A549 (cell line): ENCODE measurements around the gene OMP. TPM values are rescaled to one million over a fixed set of nuclear protein-coding genes. Genes with fewer than 3 reads are reported as not detected.

ENCODE experiments used
- ATAC-seq, 2 experiments: fragments of 200-7000 bp in 1 of 2; fragments of >200 bp in 1 of 2; cut with Nextera tagmentation in 1 of 2; cut with Tn5 transposase in 1 of 2; 3 replicates each; pipeline versions ENCODE4 v1.8.0 to v1.9.1; 2018 to 2020; ENCODE audit warnings: mild to moderate bottlenecking in 1 of 2, moderate library complexity in 1 of 2
- CTCF ChIA-PET: fragments of 300-600 bp; sonication (Branson Sonifier 250); formaldehyde crosslinking; extraction: SDS; loops from one replicate; lab custom pipeline; 2021; ENCODE audit warnings: antibody characterized with exemption, inconsistent platforms; lab: Yijun Ruan, JAX
- POLR2A ChIA-PET: fragments of 350-600 bp; formaldehyde crosslinking; extraction: SDS; loops from one replicate; lab custom pipeline; 2021; ENCODE audit warnings: antibody characterized with exemption, inconsistent platforms; lab: Yijun Ruan, JAX
- DNase-seq, 2 experiments: peaks; one replicate each; pipeline versions ENCODE4 v3.0.0 to v3.0.0-alpha.2; 2011 to 2016; ENCODE audit warnings: low read depth in 1 of 2, low spot score in 1 of 2
- FAIRE-seq: peaks from 2 replicates; lab custom pipeline; 2011; peaks lifted over from hg19 to GRCh38; lab: Jason Lieb, UNC
- H3K27ac ChIP-seq, 2 experiments: fragments of >200 bp; sonication (Bioruptor Twin); formaldehyde crosslinking; 3 replicates each; pipeline ENCODE4 v1.5.1; 2016 to 2017
- H3K4me1 ChIP-seq: fragments of >200 bp; sonication (Bioruptor Twin); formaldehyde crosslinking; 3 replicates; pipeline ENCODE4 v1.6.1; 2016
- H3K4me2 ChIP-seq: fragments of >200 bp; sonication (Bioruptor Twin); formaldehyde crosslinking; 3 replicates; pipeline ENCODE4 v1.6.1; 2016
- H3K4me3 ChIP-seq: fragments of >200 bp; sonication (Bioruptor Twin); formaldehyde crosslinking; 3 replicates; pipeline ENCODE4 v1.5.1; 2016
- H3K9me3 ChIP-seq: fragments of >200 bp; sonication (Bioruptor Twin); formaldehyde crosslinking; 3 replicates; pipeline ENCODE4 v1.6.1; 2016
- BHLHE40 ChIP-seq: IDR thresholded peaks from 2 replicates; pipeline ENCODE4 v1.6.1; 2012; ENCODE audit warnings: low read depth, low read length, inconsistent platforms
- CEBPB ChIP-seq, 2 experiments: fragments of >200 bp in 1 of 2; sonication (Bioruptor Twin) in 1 of 2; formaldehyde crosslinking in 1 of 2; IDR thresholded peaks; 2 replicates each; pipeline ENCODE4 v1.6.1; 2012 to 2016
- FOSL2 ChIP-seq, 2 experiments: fragments of 450-650 bp in 1 of 2; fragments of >200 bp in 1 of 2; sonication (Bioruptor Twin) in 1 of 2; formaldehyde crosslinking; IDR thresholded peaks; 2 replicates each; pipeline versions ENCODE4 v1.5.0 to v1.6.1; 2016 to 2020; ENCODE audit warnings: mild to moderate bottlenecking in 1 of 2, moderate library complexity in 1 of 2
- HEYL ChIP-seq: fragments of 250-450 bp; sonication (Bioruptor Pico); IDR thresholded peaks from 2 replicates; pipeline ENCODE4 v1.8.0; 2021; ENCODE audit warnings: mild to moderate bottlenecking, moderate library complexity
- HMGXB4 ChIP-seq: fragments of 250-450 bp; sonication (Bioruptor Pico); IDR thresholded peaks from 2 replicates; pipeline ENCODE4 v1.5.0; 2021; ENCODE audit warnings: mild to moderate bottlenecking, moderate library complexity, borderline replicate concordance
- HOXA7 ChIP-seq: fragments of 250-450 bp; sonication (Bioruptor Pico); IDR thresholded peaks from 2 replicates; pipeline ENCODE4 v1.5.0; 2020; ENCODE audit warnings: mild to moderate bottlenecking, moderate library complexity
- MAFK ChIP-seq: fragments of 450-650 bp; IDR thresholded peaks from 2 replicates; pipeline ENCODE4 v1.6.1; 2014; ENCODE audit not compliant: partially characterized antibody
- MAZ ChIP-seq: fragments of 150-350 bp; IDR thresholded peaks from 2 replicates; pipeline ENCODE4 v1.6.1; 2014; ENCODE audit warnings: antibody characterized with exemption, low read depth, low read length, borderline replicate concordance
- NFE2L2 ChIP-seq: fragments of 150-350 bp; conservative IDR thresholded peaks from 2 replicates; pipeline ENCODE4 v1.6.1; 2014; ENCODE audit warnings: low read length
- NPAS2 ChIP-seq: fragments of 250-450 bp; sonication (Bioruptor Pico); IDR thresholded peaks from 2 replicates; pipeline ENCODE4 v1.8.0; 2022; ENCODE audit warnings: mild to moderate bottlenecking, moderate library complexity, borderline replicate concordance
- NR3C1 ChIP-seq: fragments of >200 bp; sonication (Bioruptor Twin); formaldehyde crosslinking; IDR thresholded peaks from 3 replicates; pipeline ENCODE4 v1.6.1; 2017
- PBX3 ChIP-seq: IDR thresholded peaks from 2 replicates; pipeline ENCODE4 v1.6.1; 2012
- PHF8 ChIP-seq: fragments of 200-600 bp; sonication (generic); IDR thresholded peaks from 2 replicates; pipeline ENCODE4 v1.6.1; 2016; ENCODE audit warnings: low read depth, mild to moderate bottlenecking, antibody characterized with exemption, moderate library complexity, borderline replicate concordance
- RARB ChIP-seq: fragments of 250-450 bp; sonication (Bioruptor Pico); IDR thresholded peaks from 2 replicates; pipeline ENCODE4 v1.8.0; 2021; ENCODE audit warnings: mild to moderate bottlenecking, moderate library complexity
- RCOR1 ChIP-seq: fragments of 150-350 bp; IDR thresholded peaks from 2 replicates; pipeline ENCODE4 v1.6.1; 2014; ENCODE audit warnings: antibody characterized with exemption, low read length, low read depth
- RNF2 ChIP-seq: fragments of 200-600 bp; sonication (generic); IDR thresholded peaks from 2 replicates; pipeline ENCODE4 v1.6.1; 2016; ENCODE audit warnings: low read depth, mild to moderate bottlenecking, antibody characterized with exemption, moderate library complexity, borderline replicate concordance
- SREBF2 ChIP-seq: fragments of 450-650 bp; IDR thresholded peaks from 2 replicates; pipeline ENCODE4 v1.6.1; 2014; ENCODE audit warnings: mild to moderate bottlenecking, moderate library complexity
- TP53 ChIP-seq: fragments of 250-450 bp; sonication (Bioruptor Pico); IDR thresholded peaks from 2 replicates; pipeline ENCODE4 v1.5.0; 2021; ENCODE audit warnings: mild to moderate bottlenecking, moderate library complexity
- ZNF302 ChIP-seq: fragments of 250-450 bp; sonication (Bioruptor Pico); IDR thresholded peaks from 2 replicates; pipeline ENCODE4 v1.9.0; 2021; ENCODE audit warnings: inconsistent platforms, mild to moderate bottlenecking, moderate library complexity
- ZSCAN20 ChIP-seq: fragments of 250-450 bp; sonication (Bioruptor Pico); IDR thresholded peaks from 2 replicates; pipeline ENCODE4 v1.8.0; 2022; ENCODE audit warnings: mild to moderate bottlenecking, moderate library complexity
- WGBS: methylation state at CpG from one replicate; pipeline ENCODE4 v1.1.6; 2017; ENCODE audit errors: missing lambda C conversion rate; 5-methylcytosine and 5-hydroxymethylcytosine counted together
- polyA plus RNA-seq, 4 experiments: library from polyadenylated mRNA; depleted of rRNA in 3 of 4; stranded (reverse); fragments of >200 nt; fragmentation: RNase III in 1 of 4; extraction: RNeasy Plus Mini Kit Qiagen cat#74134 plus additional on column Dnase treatment in 1 of 4; gene quantifications; 2 replicates in 3 of 4; 3 replicates in 1 of 4; pipeline ENCODE4 v1.2.3, GENCODE V29; 2011 to 2017
- TF ChIP-seq, protein P1 (sequence below): fragments of >200 bp; sonication (Bioruptor Twin); formaldehyde crosslinking; IDR thresholded peaks from 2 replicates; pipeline ENCODE4 v1.6.1; 2016
- TF ChIP-seq, protein P2 (sequence below): fragments of >200 bp; sonication (Bioruptor Twin); formaldehyde crosslinking; IDR thresholded peaks from 3 replicates; pipeline ENCODE4 v1.6.1; 2016

The OMP gene
- polyA plus RNA-seq, 2 of the 4 experiments (the other 2 are of a cell fraction): not detected

GRCh38 chr11:77140231-77140851 lies 37.7 kb downstream of the OMP start:
- H3K9me3 ChIP-seq: no peaks in the 10 kb centered on the region
- TF ChIP-seq, protein P1, sequence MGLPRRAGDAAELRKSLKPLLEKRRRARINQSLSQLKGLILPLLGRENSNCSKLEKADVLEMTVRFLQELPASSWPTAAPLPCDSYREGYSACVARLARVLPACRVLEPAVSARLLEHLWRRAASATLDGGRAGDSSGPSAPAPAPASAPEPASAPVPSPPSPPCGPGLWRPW: no peak
- TF ChIP-seq BHLHE40 (no peak), HMGXB4 (no peak), PHF8 (no peak), RCOR1 (no peak), PBX3 (no peak), ZSCAN20 (CRISPR knock-in tag) (no peak), MAZ (no peak), NPAS2 (CRISPR knock-in tag) (no peak), NFE2L2 (no peak), SREBF2 (no peak), HEYL (CRISPR knock-in tag) (no peak), ZNF302 (CRISPR knock-in tag) (no peak), MAFK (no peak), FOSL2 (IDR thresholded peaks at IDR 0.05) (no peak), FOSL2 (CRISPR knock-in tag; IDR thresholded peaks at IDR 0.05) (no peak), RNF2 (no peak), CEBPB (IDR thresholded peaks at IDR 0.05) (no peak), RARB (CRISPR knock-in tag) (no peak), HOXA7 (CRISPR knock-in tag) (no peak)
- FAIRE-seq (no peak), DNase-seq (no peak), ATAC-seq (peak in 1 of 2 experiments; percentile 18; a peak in 1 of 6 replicates)
- H3K4me1 ChIP-seq: peaks cover 3% of the 10 kb centered on the region; the same call in 1 of the 3 replicates
- H3K27ac ChIP-seq: no peak overlapping the region
- no peak overlapping the region for H3K4me2 ChIP-seq
- WGBS: 69% methylated on average over 6 of the region's 8 CpGs
- ChIA-PET CTCF (interaction anchor here (0.6 to 4.3 kb wide), 5 partner anchors 9 to 1698 kb away, joined by 3 to 35 read pairs (median 5); partner anchors contain the start of gene MYO7A), POLR2A (no interaction called here)
- no peak overlapping the region for H3K4me3 ChIP-seq

DNA sequence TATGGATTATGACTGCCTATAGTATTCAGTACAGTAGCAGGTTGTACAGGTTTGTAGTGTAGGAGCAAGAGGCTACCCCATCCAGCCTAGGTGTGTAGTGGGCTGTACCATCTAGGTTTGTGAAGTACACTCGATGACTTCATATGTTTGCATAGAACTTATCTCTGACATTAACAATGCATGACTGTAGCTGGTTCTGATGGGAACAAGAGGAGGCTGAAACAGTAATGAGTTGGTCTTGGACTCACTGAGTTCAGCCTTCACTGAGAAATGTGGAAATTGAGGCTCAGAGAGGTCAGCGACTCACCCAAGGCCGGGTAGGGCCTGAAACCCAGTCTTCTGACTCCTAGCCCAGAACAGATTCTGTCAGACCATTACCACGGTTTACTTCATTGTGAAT lies 38.4 kb downstream of the OMP start:
- Histone ChIP-seq H3K27ac (no peak overlapping the region), H3K4me2 (no peak overlapping the region), H3K9me3 (no peaks in the 10 kb centered on the region)
- ChIA-PET POLR2A (no interaction called here), CTCF (interaction anchor here (0.9 to 4.3 kb wide), 4 partner anchors 13 to 221 kb away, joined by 3 to 35 read pairs (median 6); partner anchors contain the start of gene MYO7A)
- peak in 1 of 2 experiments; percentile 41 for DNase-seq
- no peak for TF ChIP-seq SREBF2
- TF ChIP-seq RCOR1: no peak
- TF ChIP-seq, protein P2, sequence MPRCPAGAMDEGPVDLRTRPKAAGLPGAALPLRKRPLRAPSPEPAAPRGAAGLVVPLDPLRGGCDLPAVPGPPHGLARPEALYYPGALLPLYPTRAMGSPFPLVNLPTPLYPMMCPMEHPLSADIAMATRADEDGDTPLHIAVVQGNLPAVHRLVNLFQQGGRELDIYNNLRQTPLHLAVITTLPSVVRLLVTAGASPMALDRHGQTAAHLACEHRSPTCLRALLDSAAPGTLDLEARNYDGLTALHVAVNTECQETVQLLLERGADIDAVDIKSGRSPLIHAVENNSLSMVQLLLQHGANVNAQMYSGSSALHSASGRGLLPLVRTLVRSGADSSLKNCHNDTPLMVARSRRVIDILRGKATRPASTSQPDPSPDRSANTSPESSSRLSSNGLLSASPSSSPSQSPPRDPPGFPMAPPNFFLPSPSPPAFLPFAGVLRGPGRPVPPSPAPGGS: no peak
- no peak for TF ChIP-seq NR3C1
- TF ChIP-seq TP53 (CRISPR knock-in tag): no peak
- TF ChIP-seq, all 56 proteins: peak for 0
- no peak overlapping the region for H3K4me3 ChIP-seq
- 48% methylated on average over 4 of the region's 4 CpGs for WGBS
- H3K4me1 ChIP-seq: peaks cover 3% of the 10 kb centered on the region; the same call in 1 of the 3 replicates
- FAIRE-seq (no peak), ATAC-seq (peak; percentile 25 to 65; a peak in 3 of 6 replicates)
